ENCODE data around the gene METTL4. TPM values are rescaled to one million over a fixed set of nuclear protein-coding genes. Genes with fewer than 3 reads are reported as not detected.

METTL4 gene
- total RNA-seq, 5 donors from 2014 or later (not counting 1 experiment from before 2014, with no cell fraction given), result 15.1 to 27.7 (median 21.4) TPM

GRCh38 chr18:2588666-2589344 is 17.5 kb upstream of the METTL4 start:
- Mint-ChIP-seq H3K27ac (peak overlapping the region; percentile 85 to 92), H3K9me3 (no peaks in the 10 kb centered on the region), H3K4me1 (peaks cover 40 to 49% (median 43%) of the 10 kb centered on the region in 3 donors), H3K4me3 (peak overlapping the region; percentile 9 to 82 (median 47)), H3K27me3 (no peaks in the 10 kb centered on the region), H3K36me3 (peaks cover 3% of the 10 kb centered on the region)
- ATAC-seq (replicated peaks in 1 of 4), result peak in 1 of 4 experiments; percentile 22
- Histone ChIP-seq H3K9me3 (no peaks in the 10 kb centered on the region), H3K36me3 (ENCODE audit: control insufficient read depth in 2 of 2, extremely low read depth in 1 of 2, insufficient read depth in 1 of 2, low read length in 1 of 2) (no peaks in the 10 kb centered on the region), H3K27ac (ENCODE audit: low read length) (peak overlapping the region; percentile 92), H3K4me1 (ENCODE audit: control insufficient read depth in 1 of 2, extremely low read depth in 1 of 2, insufficient read depth in 2 of 2, low read length in 2 of 2) (peaks cover 10 to 44% of the 10 kb centered on the region in 2 experiments), H3K4me3 (ENCODE audit: control insufficient read depth in 1 of 2, extremely low read depth in 1 of 2, low read length in 1 of 2) (no peak overlapping the region), H3K27me3 (replicated peaks in 1 of 2; ENCODE audit: control insufficient read depth in 2 of 2, extremely low read depth in 1 of 2, insufficient read depth in 2 of 2, low read length in 1 of 2) (no peaks in the 10 kb centered on the region)
- DNase-seq, result no peak
- ChIA-PET CTCF (interaction anchor here (0.6 to 3.0 kb wide), 9 partner anchors 9 to 85 kb away, joined by 3 to 11 read pairs (median 4); partner anchors contain the start of gene SMCHD1 (in 1 of the 2)), POLR2A (interaction anchor here (0.6 to 1.8 kb wide), 8 partner anchors 11 to 159 kb away, joined by 3 to 7 read pairs (median 3); no protein-coding TSS in a partner anchor)
- WGBS (ENCODE audit: insufficient coverage), result 98% methylated on average over 4 of the region's 5 CpGs

GRCh38 chr18:2587788-2588187 is 16.5 kb upstream of the METTL4 start:
- WGBS (ENCODE audit: insufficient coverage), result no CpG with 5 or more reads among the region's 3 CpGs
- H3K4me1 ChIP-seq (ENCODE audit: control insufficient read depth in 1 of 2, extremely low read depth in 1 of 2, insufficient read depth in 2 of 2, low read length in 2 of 2), result peaks cover 8 to 38% of the 10 kb centered on the region in 2 experiments
- peak overlapping the region in 2 of 3 donors; percentile 30 to 49 for H3K4me3 Mint-ChIP-seq
- H3K27ac Mint-ChIP-seq, result peak overlapping the region; percentile 82 to 85
- H3K4me3 ChIP-seq (ENCODE audit: control insufficient read depth in 1 of 2, extremely low read depth in 1 of 2, low read length in 1 of 2), result no peak overlapping the region
- H3K27ac ChIP-seq (ENCODE audit: low read length), result no peak overlapping the region
- peaks cover 38 to 41% (median 39%) of the 10 kb centered on the region in 3 donors for H3K4me1 Mint-ChIP-seq
- ChIA-PET POLR2A (interaction anchor here in 1 of 2 donors (0.5 to 1.2 kb wide), 2 partner anchors 19 to 49 kb away, joined by 5 read pairs; no protein-coding TSS in a partner anchor), CTCF (interaction anchor here (0.6 to 1.1 kb wide), 3 partner anchors 21 to 72 kb away, joined by 3 to 5 read pairs (median 3); no protein-coding TSS in a partner anchor)
- no peaks in the 10 kb centered on the region for H3K36me3 ChIP-seq (ENCODE audit: control insufficient read depth in 2 of 2, extremely low read depth in 1 of 2, insufficient read depth in 1 of 2, low read length in 1 of 2)
- DNase-seq, result no peak
- ATAC-seq (replicated peaks in 1 of 4), result no peak
- H3K27me3 ChIP-seq (replicated peaks in 1 of 2; ENCODE audit: control insufficient read depth in 2 of 2, extremely low read depth in 1 of 2, insufficient read depth in 2 of 2, low read length in 1 of 2), result no peaks in the 10 kb centered on the region
- no peaks in the 10 kb centered on the region for H3K9me3 Mint-ChIP-seq
- no peaks in the 10 kb centered on the region for H3K9me3 ChIP-seq
- no peaks in the 10 kb centered on the region for H3K27me3 Mint-ChIP-seq
- peaks cover 2% of the 10 kb centered on the region for H3K36me3 Mint-ChIP-seq

GRCh38 chr18:2573408-2573807 is 2.1 kb upstream of the METTL4 start:
- Mint-ChIP-seq H3K36me3 (no peaks in the 10 kb centered on the region), H3K9me3 (no peaks in the 10 kb centered on the region), H3K4me3 (peak overlapping the region; percentile 98 to 100 (median 99)), H3K4me1 (peaks cover 55 to 65% (median 64%) of the 10 kb centered on the region in 3 donors), H3K27me3 (no peaks in the 10 kb centered on the region), H3K27ac (peak overlapping the region; percentile 46 to 100)
- Histone ChIP-seq H3K9me3 (no peaks in the 10 kb centered on the region), H3K27me3 (replicated peaks in 1 of 2; ENCODE audit: control insufficient read depth in 2 of 2, extremely low read depth in 1 of 2, insufficient read depth in 2 of 2, low read length in 1 of 2) (no peaks in the 10 kb centered on the region), H3K4me3 (ENCODE audit: control insufficient read depth in 1 of 2, extremely low read depth in 1 of 2, low read length in 1 of 2) (no peak overlapping the region), H3K27ac (ENCODE audit: low read length) (peak overlapping the region; percentile 29), H3K4me1 (ENCODE audit: control insufficient read depth in 1 of 2, extremely low read depth in 1 of 2, insufficient read depth in 2 of 2, low read length in 2 of 2) (peaks cover 21 to 32% of the 10 kb centered on the region in 2 experiments), H3K36me3 (ENCODE audit: control insufficient read depth in 2 of 2, extremely low read depth in 1 of 2, insufficient read depth in 1 of 2, low read length in 1 of 2) (peaks cover 0 to 3% of the 10 kb centered on the region in 2 donors)
- DNase-seq, result no peak
- no peak for ATAC-seq (replicated peaks in 1 of 4)
- ChIA-PET CTCF (interaction anchor here (0.5 to 2.1 kb wide), 4 partner anchors 10 to 63 kb away, joined by 3 to 8 read pairs (median 3); no protein-coding TSS in a partner anchor), POLR2A (interaction anchor here (0.5 to 1.4 kb wide), 5 partner anchors 16 to 86 kb away, joined by 3 to 7 read pairs (median 6); partner anchors contain the start of gene SMCHD1 (in 1 of the 2))
- WGBS (ENCODE audit: insufficient coverage), result no CpG with 5 or more reads among the region's 2 CpGs

- no CpG with 5 or more reads among the region's 5 CpGs for WGBS (ENCODE audit: insufficient coverage)
- ChIA-PET CTCF (interaction anchor here (0.5 to 0.9 kb wide), 2 partner anchors 9 to 30 kb away, joined by 3 read pairs; no protein-coding TSS in a partner anchor), POLR2A (interaction anchor here in 1 of 2 donors (0.9 kb wide), 1 partner anchor 82 kb away, joined by 3 read pairs; no protein-coding TSS in a partner anchor)
- Mint-ChIP-seq H3K27me3 (no peaks in the 10 kb centered on the region), H3K27ac (peak overlapping the region; percentile 82 to 100), H3K9me3 (no peaks in the 10 kb centered on the region), H3K36me3 (peaks cover 3% of the 10 kb centered on the region), H3K4me1 (peaks cover 55 to 65% (median 64%) of the 10 kb centered on the region in 3 donors), H3K4me3 (peak overlapping the region; percentile 98 to 100 (median 99))
- Histone ChIP-seq H3K4me1 (ENCODE audit: control insufficient read depth in 1 of 2, extremely low read depth in 1 of 2, insufficient read depth in 2 of 2, low read length in 2 of 2) (peaks cover 21 to 29% of the 10 kb centered on the region in 2 experiments), H3K27me3 (replicated peaks in 1 of 2; ENCODE audit: control insufficient read depth in 2 of 2, extremely low read depth in 1 of 2, insufficient read depth in 2 of 2, low read length in 1 of 2) (no peaks in the 10 kb centered on the region), H3K36me3 (ENCODE audit: control insufficient read depth in 2 of 2, extremely low read depth in 1 of 2, insufficient read depth in 1 of 2, low read length in 1 of 2) (peaks cover 0 to 3% of the 10 kb centered on the region in 2 donors), H3K9me3 (no peaks in the 10 kb centered on the region), H3K4me3 (ENCODE audit: control insufficient read depth in 1 of 2, extremely low read depth in 1 of 2, low read length in 1 of 2) (no peak overlapping the region), H3K27ac (ENCODE audit: low read length) (peak overlapping the region; percentile 3)
- DNase-seq, result no peak
- no peak for ATAC-seq (replicated peaks in 1 of 4)
These were observed 1.6 kb upstream of the METTL4 start for GRCh38 chr18:2572892-2573291.

GRCh38 chr18:2572171-2572569 is 865 bp upstream of the METTL4 start:
- peak overlapping the region; percentile 98 for H3K27ac ChIP-seq (ENCODE audit: low read length)
- no peak for ATAC-seq (replicated peaks in 1 of 4)
- peaks cover 0 to 3% of the 10 kb centered on the region in 2 donors for H3K36me3 ChIP-seq (ENCODE audit: control insufficient read depth in 2 of 2, extremely low read depth in 1 of 2, insufficient read depth in 1 of 2, low read length in 1 of 2)
- H3K36me3 Mint-ChIP-seq, result peaks cover 3% of the 10 kb centered on the region
- ChIA-PET CTCF (interaction anchor here (0.5 to 2.0 kb wide), 5 partner anchors 18 to 500 kb away, joined by 3 to 19 read pairs (median 3); no protein-coding TSS in a partner anchor), POLR2A (interaction anchor here (0.7 to 1.1 kb wide), 4 partner anchors 83 to 118 kb away, joined by 3 to 4 read pairs (median 3); partner anchors contain the start of gene SMCHD1 (in 1 of the 2))
- H3K27ac Mint-ChIP-seq, result peak overlapping the region; percentile 99 to 100
- H3K27me3 ChIP-seq (replicated peaks in 1 of 2; ENCODE audit: control insufficient read depth in 2 of 2, extremely low read depth in 1 of 2, insufficient read depth in 2 of 2, low read length in 1 of 2), result no peaks in the 10 kb centered on the region
- H3K27me3 Mint-ChIP-seq, result no peaks in the 10 kb centered on the region
- no CpG with 5 or more reads among the region's 1 CpG for WGBS (ENCODE audit: insufficient coverage)
- no peak for DNase-seq
- H3K9me3 Mint-ChIP-seq, result no peaks in the 10 kb centered on the region
- H3K4me1 ChIP-seq (ENCODE audit: control insufficient read depth in 1 of 2, extremely low read depth in 1 of 2, insufficient read depth in 2 of 2, low read length in 2 of 2), result peaks cover 21 to 23% of the 10 kb centered on the region in 2 experiments
- peak overlapping the region; percentile 79 to 93 for H3K4me3 ChIP-seq (ENCODE audit: control insufficient read depth in 1 of 2, extremely low read depth in 1 of 2, low read length in 1 of 2)
- H3K9me3 ChIP-seq, result no peaks in the 10 kb centered on the region
- H3K4me1 Mint-ChIP-seq, result peaks cover 52 to 65% (median 64%) of the 10 kb centered on the region in 3 donors
- H3K4me3 Mint-ChIP-seq, result peak overlapping the region; percentile 98 to 100 (median 99)

GRCh38 chr18:2570772-2571199 is 519 bp downstream of the METTL4 start:
- H3K9me3 Mint-ChIP-seq, result no peaks in the 10 kb centered on the region
- 1% methylated on average over 11 of the region's 16 CpGs for WGBS (ENCODE audit: insufficient coverage)

More at GRCh38 chr18:2570772-2571199, 519 bp downstream of the METTL4 start:
- H3K27me3 Mint-ChIP-seq, result no peaks in the 10 kb centered on the region
- H3K4me3 Mint-ChIP-seq, result peak overlapping the region; percentile 98 to 100 (median 99)
- ChIA-PET CTCF (interaction anchor here (0.7 to 2.0 kb wide), 7 partner anchors 16 to 86 kb away, joined by 3 to 19 read pairs (median 4); no protein-coding TSS in a partner anchor), POLR2A (interaction anchor here (0.9 to 1.8 kb wide), 4 partner anchors 35 to 117 kb away, joined by 3 to 6 read pairs (median 4); no protein-coding TSS in a partner anchor)
- H3K27ac Mint-ChIP-seq, result peak overlapping the region; percentile 99 to 100
- Histone ChIP-seq H3K27ac (ENCODE audit: low read length) (peak overlapping the region; percentile 98), H3K4me3 (ENCODE audit: control insufficient read depth in 1 of 2, extremely low read depth in 1 of 2, low read length in 1 of 2) (peak overlapping the region; percentile 79 to 93), H3K4me1 (ENCODE audit: control insufficient read depth in 1 of 2, extremely low read depth in 1 of 2, insufficient read depth in 2 of 2, low read length in 2 of 2) (peaks cover 21 to 23% of the 10 kb centered on the region in 2 experiments), H3K27me3 (replicated peaks in 1 of 2; ENCODE audit: control insufficient read depth in 2 of 2, extremely low read depth in 1 of 2, insufficient read depth in 2 of 2, low read length in 1 of 2) (no peaks in the 10 kb centered on the region), H3K9me3 (no peaks in the 10 kb centered on the region), H3K36me3 (ENCODE audit: control insufficient read depth in 2 of 2, extremely low read depth in 1 of 2, insufficient read depth in 1 of 2, low read length in 1 of 2) (peaks cover 0 to 4% of the 10 kb centered on the region in 2 donors)
- DNase-seq (peak in 30 of 35 experiments; percentile 13 to 67 (median 50)), ATAC-seq (replicated peaks in 1 of 4) (peak; percentile 67 to 71 (median 70))
- H3K4me1 Mint-ChIP-seq, result peaks cover 58 to 67% (median 66%) of the 10 kb centered on the region in 3 donors
- H3K36me3 Mint-ChIP-seq, result peaks cover 7% of the 10 kb centered on the region

All from T-cell (primary cell).